Measurements from ENCODE around the gene CLDN17.

Gene CLDN17

DNA sequence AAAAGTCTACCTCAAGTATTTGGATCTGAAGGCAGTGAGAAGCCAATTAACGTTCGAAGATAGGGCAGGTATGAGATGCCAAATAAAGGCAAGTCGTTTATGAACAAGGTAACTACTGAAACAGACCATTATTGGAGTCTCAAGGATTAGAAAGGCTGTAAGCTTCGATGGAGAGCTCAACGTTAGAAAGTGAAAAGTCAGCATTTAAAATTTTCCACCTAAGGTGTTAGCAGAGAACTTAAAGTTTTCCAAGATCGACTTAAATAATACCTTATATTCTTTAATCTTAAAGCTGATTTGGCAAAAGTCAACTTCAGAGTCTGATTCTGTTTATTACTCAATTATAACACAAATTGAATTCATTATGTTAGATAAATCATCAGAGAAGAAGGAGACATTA is 28.1 kb downstream of the CLDN17 start:
- DNase-seq = no peak
- intact Hi-C loops (cut with DNase I) = no loop called here

DNA sequence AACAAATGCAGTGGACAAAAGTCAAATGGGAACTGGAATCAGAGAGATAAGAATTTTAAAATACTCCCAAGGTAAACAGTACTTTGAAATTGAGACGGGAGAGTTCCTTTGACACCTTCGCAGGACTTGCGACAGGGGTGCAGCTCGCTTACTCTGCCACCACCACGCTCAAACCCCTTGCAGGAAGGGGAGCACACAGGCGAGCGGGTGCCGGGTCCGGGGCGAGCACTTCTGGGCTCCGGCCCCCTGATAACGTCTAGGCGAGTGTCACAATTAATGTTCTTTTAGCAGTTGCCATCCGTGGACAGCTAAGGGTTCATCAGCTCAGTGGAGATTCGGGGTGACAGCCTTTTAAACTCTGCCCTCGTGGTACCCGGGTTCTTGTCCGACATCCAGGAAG is 37.4 kb downstream of the CLDN17 start:
- intact Hi-C loops (cut with DNase I) = no loop called here
- no peak for DNase-seq

DNA sequence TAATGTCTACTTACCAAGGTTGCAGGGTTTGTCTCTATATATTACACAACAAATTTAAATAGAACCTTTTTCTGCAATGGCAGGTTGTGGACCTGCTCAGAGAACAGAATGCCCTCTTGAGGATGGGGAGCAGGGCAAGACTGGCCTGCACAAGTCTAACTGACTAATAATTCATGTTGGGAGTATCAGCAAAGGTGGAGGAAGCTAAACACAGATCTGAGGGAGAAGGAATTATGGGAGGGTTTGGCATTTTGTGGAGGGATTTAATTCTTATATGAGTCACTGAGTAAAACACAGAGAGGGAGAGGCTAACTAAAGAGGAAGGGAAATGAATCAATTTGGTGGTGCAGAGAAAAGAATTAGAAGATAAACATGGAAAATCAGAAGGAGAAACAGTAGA is 40.0 kb downstream of the CLDN17 start:
- DNase-seq = no peak
- intact Hi-C loops (cut with DNase I) = no loop called here

- intact Hi-C loops (cut with DNase I) = loop anchor here (10.0 kb wide), 1 partner anchor 47 kb away; the partner anchor contains the start of gene CLDN17
Observed at GRCh38 chr21:30117631-30118030, 49.0 kb downstream of the CLDN17 start.

GRCh38 chr21:30116479-30116878 is 50.1 kb downstream of the CLDN17 start:
- intact Hi-C loops (cut with DNase I) = loop anchor here (10.0 kb wide), 1 partner anchor 48 kb away; the partner anchor contains the start of gene CLDN17
- no peak for DNase-seq

More at GRCh38 chr21:30117631-30118030, 49.0 kb downstream of the CLDN17 start:
- no peak for DNase-seq
